ENCODE results near the gene MYOCD.

The MYOCD gene

GRCh38 chr17:12727881-12728280 is 62.2 kb downstream of the MYOCD start:
- Histone ChIP-seq H3K9me3 (ENCODE audit: insufficient read depth, low read length) (no peaks in the 10 kb centered on the region), H3K36me3 (ENCODE audit: insufficient read depth, insufficient read length, low read length) (peaks cover 4% of the 10 kb centered on the region), H3K4me3 (ENCODE audit: insufficient read length, low read depth) (no peak overlapping the region), H3K27me3 (ENCODE audit: insufficient read depth, insufficient read length) (no peaks in the 10 kb centered on the region), H3K4me1 (ENCODE audit: insufficient read depth, insufficient read length) (peaks cover 3% of the 10 kb centered on the region), H3K9ac (ENCODE audit: insufficient read length, low read depth) (no peak overlapping the region)
- DNase-seq (ENCODE audit: low read depth, low spot score), result no peak
- TF ChIP-seq ZNF274 (IDR thresholded peaks at IDR 0.05; ENCODE audit: low read depth, low read length) (no peak), YY1 (IDR thresholded peaks at IDR 0.05; ENCODE audit: insufficient read depth, insufficient read length) (no peak), SUZ12 (IDR thresholded peaks at IDR 0.05; ENCODE audit: extremely low read depth, insufficient read depth, insufficient read length) (no peak)

DNA sequence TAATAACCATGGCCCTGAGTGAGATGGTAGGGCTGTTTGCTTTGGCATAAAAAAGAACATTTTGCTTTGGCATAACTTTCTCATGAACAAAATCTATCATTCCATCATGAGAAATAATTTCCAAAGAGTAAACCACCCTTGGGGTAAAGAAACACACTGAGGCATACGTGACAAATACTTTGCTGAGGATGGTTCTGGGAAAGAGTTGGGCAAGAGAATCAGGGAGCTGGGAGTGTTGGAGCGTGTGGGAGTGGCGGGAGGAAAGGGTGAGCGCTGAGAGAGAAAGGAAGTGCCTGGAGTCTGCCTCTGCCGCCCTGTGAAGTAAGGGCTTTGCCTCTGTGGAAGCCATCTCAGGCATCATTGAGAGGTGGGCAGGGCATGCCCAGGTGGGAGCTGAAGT is 63.4 kb downstream of the MYOCD start:
- Histone ChIP-seq H3K4me1 (ENCODE audit: insufficient read depth, insufficient read length) (peaks cover 3% of the 10 kb centered on the region), H3K4me3 (ENCODE audit: insufficient read length, low read depth) (no peak overlapping the region), H3K27me3 (ENCODE audit: insufficient read depth, insufficient read length) (no peaks in the 10 kb centered on the region), H3K9ac (ENCODE audit: insufficient read length, low read depth) (no peak overlapping the region), H3K36me3 (ENCODE audit: insufficient read depth, insufficient read length, low read length) (no peaks in the 10 kb centered on the region), H3K9me3 (ENCODE audit: insufficient read depth, low read length) (no peaks in the 10 kb centered on the region)
- no peak for TF ChIP-seq ZNF274 (IDR thresholded peaks at IDR 0.05; ENCODE audit: low read depth, low read length)
- TF ChIP-seq YY1 (IDR thresholded peaks at IDR 0.05; ENCODE audit: insufficient read depth, insufficient read length), result no peak
- TF ChIP-seq SUZ12 (IDR thresholded peaks at IDR 0.05; ENCODE audit: extremely low read depth, insufficient read depth, insufficient read length), result no peak
- no peak for DNase-seq (ENCODE audit: low read depth, low spot score)

DNA sequence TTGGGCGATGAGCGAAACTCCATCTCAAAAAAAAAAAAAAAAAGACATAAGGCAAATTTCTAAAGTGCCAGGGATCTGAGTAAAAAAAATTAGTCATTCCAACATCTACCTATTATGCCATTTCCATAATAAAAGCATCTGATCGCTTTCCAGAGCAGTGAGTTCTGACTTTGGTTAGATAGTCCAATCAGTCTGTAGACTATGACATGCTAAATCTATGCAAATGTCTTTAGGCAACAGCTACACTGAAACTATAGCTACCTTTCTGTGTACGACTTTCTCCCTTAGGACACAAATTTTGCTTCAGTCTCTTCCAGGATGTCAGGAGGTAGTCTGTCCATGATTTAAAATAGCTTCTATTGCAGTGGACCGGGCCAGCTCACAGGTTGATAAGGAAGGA is 64.7 kb downstream of the MYOCD start:
- no peak overlapping the region for H3K9ac ChIP-seq (ENCODE audit: insufficient read length, low read depth)
- no peak for DNase-seq (ENCODE audit: low read depth, low spot score)
- H3K9me3 ChIP-seq (ENCODE audit: insufficient read depth, low read length), result no peaks in the 10 kb centered on the region
- H3K4me3 ChIP-seq (ENCODE audit: insufficient read length, low read depth), result no peak overlapping the region
- TF ChIP-seq SUZ12 (IDR thresholded peaks at IDR 0.05; ENCODE audit: extremely low read depth, insufficient read depth, insufficient read length), result no peak
- no peaks in the 10 kb centered on the region for H3K36me3 ChIP-seq (ENCODE audit: insufficient read depth, insufficient read length, low read length)
- H3K4me1 ChIP-seq (ENCODE audit: insufficient read depth, insufficient read length), result peaks cover 3% of the 10 kb centered on the region
- H3K27me3 ChIP-seq (ENCODE audit: insufficient read depth, insufficient read length), result no peaks in the 10 kb centered on the region

DNA sequence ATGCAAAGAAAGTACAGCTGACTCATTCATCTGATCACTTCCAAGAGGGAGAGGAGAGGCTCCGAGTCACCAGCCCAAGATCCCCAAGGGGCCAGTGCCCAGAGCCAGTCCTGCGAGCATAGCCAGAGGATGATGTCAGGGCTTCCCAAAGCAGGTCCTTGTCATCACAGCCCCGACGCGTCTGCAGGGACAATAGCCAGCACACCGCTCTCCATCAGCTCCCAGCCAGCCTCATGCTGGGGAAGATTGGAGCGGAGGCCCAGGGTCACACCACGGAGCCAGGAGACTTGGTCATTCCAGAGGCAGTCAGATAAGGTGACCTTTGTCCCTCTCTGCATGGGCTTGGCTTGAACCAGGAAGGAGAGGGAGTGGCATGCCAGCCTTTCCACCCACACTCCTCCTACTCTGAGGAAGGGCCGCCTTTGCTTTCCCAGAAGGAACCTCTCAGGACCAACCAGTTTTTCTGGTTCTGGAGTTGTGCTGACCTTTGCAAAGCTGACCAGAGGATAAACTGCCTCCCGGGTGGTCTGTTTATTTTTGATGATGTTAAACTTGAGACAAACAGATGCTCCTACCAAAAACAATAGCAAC is 65.3 kb downstream of the MYOCD start:
- Histone ChIP-seq H3K27me3 (ENCODE audit: insufficient read depth, insufficient read length) (no peaks in the 10 kb centered on the region), H3K4me3 (ENCODE audit: insufficient read length, low read depth) (no peak overlapping the region), H3K9ac (ENCODE audit: insufficient read length, low read depth) (no peak overlapping the region), H3K36me3 (ENCODE audit: insufficient read depth, insufficient read length, low read length) (no peaks in the 10 kb centered on the region), H3K9me3 (ENCODE audit: insufficient read depth, low read length) (no peaks in the 10 kb centered on the region), H3K4me1 (ENCODE audit: insufficient read depth, insufficient read length) (peaks cover 3% of the 10 kb centered on the region)
- no peak for DNase-seq (ENCODE audit: low read depth, low spot score)
- no peak for TF ChIP-seq SUZ12 (IDR thresholded peaks at IDR 0.05; ENCODE audit: extremely low read depth, insufficient read depth, insufficient read length)

- Histone ChIP-seq H3K9me3 (ENCODE audit: insufficient read depth, low read length) (no peaks in the 10 kb centered on the region), H3K36me3 (ENCODE audit: insufficient read depth, insufficient read length, low read length) (no peaks in the 10 kb centered on the region), H3K4me1 (ENCODE audit: insufficient read depth, insufficient read length) (peaks cover 3% of the 10 kb centered on the region), H3K9ac (ENCODE audit: insufficient read length, low read depth) (no peak overlapping the region), H3K27me3 (ENCODE audit: insufficient read depth, insufficient read length) (no peaks in the 10 kb centered on the region), H3K4me3 (ENCODE audit: insufficient read length, low read depth) (no peak overlapping the region)
- DNase-seq (ENCODE audit: low read depth, low spot score), result no peak
- TF ChIP-seq YY1 (IDR thresholded peaks at IDR 0.05; ENCODE audit: insufficient read depth, insufficient read length), result no peak
- TF ChIP-seq SUZ12 (IDR thresholded peaks at IDR 0.05; ENCODE audit: extremely low read depth, insufficient read depth, insufficient read length), result no peak
- no peak for TF ChIP-seq ZNF274 (IDR thresholded peaks at IDR 0.05; ENCODE audit: low read depth, low read length)
These were observed 66.1 kb downstream of the MYOCD start for GRCh38 chr17:12731839-12732238.

- H3K36me3 ChIP-seq (ENCODE audit: insufficient read depth, insufficient read length, low read length), result no peaks in the 10 kb centered on the region
- TF ChIP-seq YY1 (IDR thresholded peaks at IDR 0.05; ENCODE audit: insufficient read depth, insufficient read length) (no peak), SUZ12 (IDR thresholded peaks at IDR 0.05; ENCODE audit: extremely low read depth, insufficient read depth, insufficient read length) (no peak), ZNF274 (IDR thresholded peaks at IDR 0.05; ENCODE audit: low read depth, low read length) (no peak)
- no peak for DNase-seq (ENCODE audit: low read depth, low spot score)
- H3K4me1 ChIP-seq (ENCODE audit: insufficient read depth, insufficient read length), result peaks cover 3% of the 10 kb centered on the region
- H3K27me3 ChIP-seq (ENCODE audit: insufficient read depth, insufficient read length), result no peaks in the 10 kb centered on the region
- no peaks in the 10 kb centered on the region for H3K9me3 ChIP-seq (ENCODE audit: insufficient read depth, low read length)
- no peak overlapping the region for H3K4me3 ChIP-seq (ENCODE audit: insufficient read length, low read depth)
- no peak overlapping the region for H3K9ac ChIP-seq (ENCODE audit: insufficient read length, low read depth)
These were observed 66.7 kb downstream of the MYOCD start for GRCh38 chr17:12732366-12732765.

- no peak overlapping the region for H3K9ac ChIP-seq (ENCODE audit: insufficient read length, low read depth)
These were observed 69.2 kb downstream of the MYOCD start for GRCh38 chr17:12734926-12735325.

DNA sequence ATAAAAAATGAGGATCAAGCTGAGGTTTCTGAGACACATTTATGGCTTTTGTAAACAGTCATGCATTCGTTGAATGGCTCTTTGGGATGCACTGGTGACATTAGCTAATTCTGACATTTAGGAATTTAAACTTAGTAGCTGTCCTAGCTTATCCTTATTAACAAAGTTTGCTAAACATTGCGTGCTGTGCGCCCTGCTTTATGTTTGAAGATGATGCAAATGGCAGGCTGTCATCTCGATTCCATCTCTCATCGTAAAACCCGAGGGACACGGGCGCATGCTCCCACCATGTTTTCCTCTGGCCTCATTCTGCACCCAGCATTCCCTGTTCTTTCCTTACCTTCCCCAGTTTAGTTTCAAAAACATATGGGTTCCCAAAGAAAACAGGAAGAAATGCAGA is 69.8 kb downstream of the MYOCD start:
- Histone ChIP-seq H3K36me3 (ENCODE audit: insufficient read depth, insufficient read length, low read length) (peaks cover 5% of the 10 kb centered on the region), H3K9ac (ENCODE audit: insufficient read length, low read depth) (no peak overlapping the region)
- TF ChIP-seq ZNF274 (IDR thresholded peaks at IDR 0.05; ENCODE audit: low read depth, low read length) (no peak), YY1 (IDR thresholded peaks at IDR 0.05; ENCODE audit: insufficient read depth, insufficient read length) (no peak), SUZ12 (IDR thresholded peaks at IDR 0.05; ENCODE audit: extremely low read depth, insufficient read depth, insufficient read length) (no peak)

More at GRCh38 chr17:12734926-12735325, 69.2 kb downstream of the MYOCD start:
- no peak for DNase-seq (ENCODE audit: low read depth, low spot score)
- Histone ChIP-seq H3K4me1 (ENCODE audit: insufficient read depth, insufficient read length) (peaks cover 5% of the 10 kb centered on the region), H3K36me3 (ENCODE audit: insufficient read depth, insufficient read length, low read length) (peaks cover 5% of the 10 kb centered on the region), H3K4me3 (ENCODE audit: insufficient read length, low read depth) (no peak overlapping the region), H3K27me3 (ENCODE audit: insufficient read depth, insufficient read length) (no peaks in the 10 kb centered on the region), H3K9me3 (ENCODE audit: insufficient read depth, low read length) (no peaks in the 10 kb centered on the region)
- TF ChIP-seq YY1 (IDR thresholded peaks at IDR 0.05; ENCODE audit: insufficient read depth, insufficient read length) (no peak), ZNF274 (IDR thresholded peaks at IDR 0.05; ENCODE audit: low read depth, low read length) (no peak), SUZ12 (IDR thresholded peaks at IDR 0.05; ENCODE audit: extremely low read depth, insufficient read depth, insufficient read length) (no peak)

More for the DNA sequence above, 69.8 kb downstream of the MYOCD start:
- Histone ChIP-seq H3K4me1 (ENCODE audit: insufficient read depth, insufficient read length) (peaks cover 5% of the 10 kb centered on the region), H3K27me3 (ENCODE audit: insufficient read depth, insufficient read length) (no peaks in the 10 kb centered on the region), H3K4me3 (ENCODE audit: insufficient read length, low read depth) (no peak overlapping the region), H3K9me3 (ENCODE audit: insufficient read depth, low read length) (no peaks in the 10 kb centered on the region)
- no peak for DNase-seq (ENCODE audit: low read depth, low spot score)
